ENCODE results near the gene NFIA. TPM values are rescaled to one million over a fixed set of nuclear protein-coding genes. Genes with fewer than 3 reads are reported as not detected.
A peak's percentile ranks its signal among the peaks of the same experiment; 100 is the strongest.

The NFIA gene
- total RNA-seq, 1 experiment from 2014 or later: 65.4 TPM

DNA sequence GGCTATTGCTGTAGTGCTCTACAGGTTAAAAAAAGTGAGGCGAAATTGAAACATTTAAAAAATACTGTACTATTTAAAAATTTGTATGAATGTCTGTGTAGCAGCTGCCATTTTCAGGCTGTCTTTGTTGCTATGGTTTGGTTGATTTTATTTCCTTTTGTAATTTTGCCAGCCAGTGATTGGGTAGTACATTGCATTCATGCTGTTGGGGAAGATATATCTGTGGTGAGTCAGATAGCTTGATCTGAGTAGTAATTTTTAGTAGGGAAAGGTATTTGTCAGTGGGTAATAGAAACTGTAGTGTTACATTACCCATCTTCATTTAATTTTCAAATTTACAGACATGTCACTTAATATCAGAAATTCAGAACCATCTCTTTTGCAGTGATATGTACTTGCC, 15.0 kb downstream of the NFIA start:
- H3K4me3 ChIP-seq (ENCODE audit: low read depth, low read length, poor library complexity, severe bottlenecking): no peak overlapping the region
- no peak for TF ChIP-seq EZH2 (IDR thresholded peaks at IDR 0.05; ENCODE audit: borderline replicate concordance, low read depth, low read length, poor library complexity, severe bottlenecking)
- TF ChIP-seq, protein P1, sequence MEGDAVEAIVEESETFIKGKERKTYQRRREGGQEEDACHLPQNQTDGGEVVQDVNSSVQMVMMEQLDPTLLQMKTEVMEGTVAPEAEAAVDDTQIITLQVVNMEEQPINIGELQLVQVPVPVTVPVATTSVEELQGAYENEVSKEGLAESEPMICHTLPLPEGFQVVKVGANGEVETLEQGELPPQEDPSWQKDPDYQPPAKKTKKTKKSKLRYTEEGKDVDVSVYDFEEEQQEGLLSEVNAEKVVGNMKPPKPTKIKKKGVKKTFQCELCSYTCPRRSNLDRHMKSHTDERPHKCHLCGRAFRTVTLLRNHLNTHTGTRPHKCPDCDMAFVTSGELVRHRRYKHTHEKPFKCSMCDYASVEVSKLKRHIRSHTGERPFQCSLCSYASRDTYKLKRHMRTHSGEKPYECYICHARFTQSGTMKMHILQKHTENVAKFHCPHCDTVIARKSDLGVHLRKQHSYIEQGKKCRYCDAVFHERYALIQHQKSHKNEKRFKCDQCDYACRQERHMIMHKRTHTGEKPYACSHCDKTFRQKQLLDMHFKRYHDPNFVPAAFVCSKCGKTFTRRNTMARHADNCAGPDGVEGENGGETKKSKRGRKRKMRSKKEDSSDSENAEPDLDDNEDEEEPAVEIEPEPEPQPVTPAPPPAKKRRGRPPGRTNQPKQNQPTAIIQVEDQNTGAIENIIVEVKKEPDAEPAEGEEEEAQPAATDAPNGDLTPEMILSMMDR (conservative IDR thresholded peaks at IDR 0.05; ENCODE audit: low read depth, low read length): no peak
- CTCF ChIA-PET: interaction anchor here (0.6 kb wide), 1 partner anchor 624 kb away, joined by 3 read pairs; no protein-coding TSS in a partner anchor
- H3K4me1 ChIP-seq (ENCODE audit: insufficient read depth, low read length, poor library complexity, severe bottlenecking): peaks cover 64% of the 10 kb centered on the region
- POLR2A ChIA-PET (ENCODE audit: low non-redundant PET): no interaction called here
- intact Hi-C loops (cut with micrococcal nuclease; ENCODE audit: unreplicated experiment): no loop called here
- H3K9me3 ChIP-seq (ENCODE audit: low read depth, low read length, poor library complexity, severe bottlenecking): no peaks in the 10 kb centered on the region
- BruUV-seq (replicated peaks): no TSS peak
- peaks cover 3% of the 10 kb centered on the region for H3K36me3 ChIP-seq (ENCODE audit: insufficient read depth, low read length, poor library complexity, severe bottlenecking)
- peak; percentile 69 for DNase-seq (ENCODE audit: low spot score)
- no peak overlapping the region for H3K27ac ChIP-seq (ENCODE audit: low read depth, low read length, poor library complexity, severe bottlenecking)
- no peaks in the 10 kb centered on the region for H3K27me3 ChIP-seq (replicated peaks; ENCODE audit: insufficient read depth, low read depth, low read length, poor library complexity)

DNA sequence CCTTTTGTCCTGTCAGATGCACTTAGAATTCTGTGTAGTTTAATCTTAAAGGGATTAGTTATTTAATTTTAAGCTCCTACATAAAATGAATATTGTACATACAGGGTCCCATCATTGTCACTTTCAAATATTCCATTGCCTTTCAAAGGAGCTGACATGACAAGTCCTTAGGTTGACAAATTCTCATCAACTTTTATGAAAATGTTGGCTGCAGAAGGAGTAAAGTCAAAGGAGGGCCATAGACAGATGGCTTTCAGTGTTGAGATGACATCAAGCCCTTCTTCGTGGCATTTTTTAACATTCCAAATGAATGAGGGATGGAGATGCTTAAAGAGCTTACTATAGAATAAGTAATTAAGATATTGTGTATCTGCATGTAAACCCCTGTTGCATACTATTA, 15.4 kb downstream of the NFIA start:
- no peak overlapping the region for H3K27ac ChIP-seq (ENCODE audit: low read depth, low read length, poor library complexity, severe bottlenecking)
- no peaks in the 10 kb centered on the region for H3K36me3 ChIP-seq (ENCODE audit: insufficient read depth, low read length, poor library complexity, severe bottlenecking)
- DNase-seq (ENCODE audit: low spot score): no peak
- ChIA-PET POLR2A (ENCODE audit: low non-redundant PET) (no interaction called here), CTCF (interaction anchor here (0.6 kb wide), 1 partner anchor 623 kb away, joined by 3 read pairs; no protein-coding TSS in a partner anchor)
- no TSS peak for BruUV-seq (replicated peaks)
- no peak overlapping the region for H3K4me3 ChIP-seq (ENCODE audit: low read depth, low read length, poor library complexity, severe bottlenecking)
- peaks cover 64% of the 10 kb centered on the region for H3K4me1 ChIP-seq (ENCODE audit: insufficient read depth, low read length, poor library complexity, severe bottlenecking)
- H3K27me3 ChIP-seq (replicated peaks; ENCODE audit: insufficient read depth, low read depth, low read length, poor library complexity): no peaks in the 10 kb centered on the region
- H3K9me3 ChIP-seq (ENCODE audit: low read depth, low read length, poor library complexity, severe bottlenecking): no peaks in the 10 kb centered on the region
- intact Hi-C loops (cut with micrococcal nuclease; ENCODE audit: unreplicated experiment): no loop called here
- TF ChIP-seq EZH2 (IDR thresholded peaks at IDR 0.05; ENCODE audit: borderline replicate concordance, low read depth, low read length, poor library complexity, severe bottlenecking): no peak
- TF ChIP-seq, protein P1 (conservative IDR thresholded peaks at IDR 0.05; ENCODE audit: low read depth, low read length): no peak

DNA sequence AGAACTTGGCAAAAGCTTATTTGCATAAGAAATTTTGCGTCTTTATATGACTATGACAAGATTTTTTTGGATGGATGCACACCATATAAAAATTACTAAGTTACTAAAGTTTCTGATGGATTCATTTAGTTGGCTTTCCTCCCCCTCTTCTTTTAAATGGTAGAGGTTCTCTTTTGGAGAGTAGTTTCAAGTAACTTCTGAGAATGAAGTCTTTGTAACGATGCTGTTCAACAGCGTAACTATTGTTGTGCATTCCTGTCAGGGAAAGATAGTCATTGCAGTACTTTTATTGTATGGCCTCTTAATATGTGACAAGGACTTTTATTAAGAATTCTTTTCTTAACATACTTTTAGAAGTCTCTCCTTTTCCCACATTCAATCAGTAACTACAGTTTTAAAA, 16.0 kb downstream of the NFIA start:
- intact Hi-C loops (cut with micrococcal nuclease; ENCODE audit: unreplicated experiment): no loop called here
- CTCF ChIA-PET: no interaction called here
- Histone ChIP-seq H3K4me3 (ENCODE audit: low read depth, low read length, poor library complexity, severe bottlenecking) (no peak overlapping the region), H3K27me3 (replicated peaks; ENCODE audit: insufficient read depth, low read depth, low read length, poor library complexity) (no peaks in the 10 kb centered on the region), H3K27ac (ENCODE audit: low read depth, low read length, poor library complexity, severe bottlenecking) (no peak overlapping the region), H3K4me1 (ENCODE audit: insufficient read depth, low read length, poor library complexity, severe bottlenecking) (peaks cover 66% of the 10 kb centered on the region), H3K36me3 (ENCODE audit: insufficient read depth, low read length, poor library complexity, severe bottlenecking) (no peaks in the 10 kb centered on the region), H3K9me3 (ENCODE audit: low read depth, low read length, poor library complexity, severe bottlenecking) (no peaks in the 10 kb centered on the region)
- no TSS peak for BruUV-seq (replicated peaks)
- TF ChIP-seq, protein P1 (conservative IDR thresholded peaks at IDR 0.05; ENCODE audit: low read depth, low read length): no peak
- TF ChIP-seq EZH2 (IDR thresholded peaks at IDR 0.05; ENCODE audit: borderline replicate concordance, low read depth, low read length, poor library complexity, severe bottlenecking): no peak
- DNase-seq (ENCODE audit: low spot score): no peak
- POLR2A ChIA-PET (ENCODE audit: low non-redundant PET): no interaction called here
